HEK293 (cell line): Measurements from ENCODE around the gene METTL1.

Experiments
- CTCF ChIA-PET: fragments of 350-600 bp; formaldehyde crosslinking; extraction: SDS; loops from one replicate; lab custom pipeline; 2021; ENCODE audit warnings: antibody characterized with exemption; lab: Yijun Ruan, JAX
- POLR2A ChIA-PET: fragments of 300-600 bp; formaldehyde crosslinking; extraction: SDS; loops from one replicate; lab custom pipeline; 2020; ENCODE audit warnings: antibody characterized with exemption, inconsistent platforms; lab: Yijun Ruan, JAX
- H3K27ac ChIP-seq: fragments of 200-500 bp; sonication (Bioruptor generic); 2 replicates; pipeline ENCODE4 v1.5.1; 2014; ENCODE audit warnings: low read depth, low read length, control low read depth, inconsistent platforms; ENCODE audit errors: extremely low read depth
- H3K36me3 ChIP-seq, 2 experiments: fragments of 200-500 bp in 1 of 2; sonication (Bioruptor generic) in 1 of 2; 1 replicate in 1 of 2; 2 replicates in 1 of 2; pipeline ENCODE4 v1.5.1; 2014 to 2017; ENCODE audit warnings: inconsistent platforms in 2 of 2, low read length in 2 of 2; ENCODE audit not compliant: control insufficient read depth in 2 of 2, insufficient read depth in 1 of 2
- H3K4me1 ChIP-seq: fragments of 200-500 bp; sonication (Bioruptor generic); 2 replicates; pipeline ENCODE4 v1.5.1; 2014; ENCODE audit warnings: mild to moderate bottlenecking, low read length, inconsistent platforms; ENCODE audit not compliant: control insufficient read depth, insufficient read depth
- H3K4me3 ChIP-seq: 2 replicates; pipeline ENCODE4 v1.5.1; 2011; ENCODE audit warnings: low read depth, mild to moderate bottlenecking, control low read depth, low read length, moderate library complexity
- H3K9me3 ChIP-seq: fragments of 200-500 bp; sonication (Bioruptor generic); 2 replicates; pipeline ENCODE4 v1.5.1; 2014; ENCODE audit warnings: low read depth, low read length, inconsistent platforms; ENCODE audit not compliant: control insufficient read depth, insufficient read depth
- CTCF ChIP-seq: fragments of 450-650 bp; formaldehyde crosslinking; IDR thresholded peaks from 2 replicates; pipeline ENCODE4 v1.5.1; 2016; ENCODE audit warnings: missing biosample characterization, missing genetic modification characterization
- EGR2 ChIP-seq: fragments of 450-650 bp; formaldehyde crosslinking; IDR thresholded peaks from 2 replicates; pipeline ENCODE4 v1.5.1; 2016; ENCODE audit warnings: low read depth, missing biosample characterization, missing genetic modification characterization
- GLI4 ChIP-seq: fragments of 450-650 bp; formaldehyde crosslinking; IDR thresholded peaks from 2 replicates; pipeline ENCODE4 v1.5.1; 2016; ENCODE audit warnings: missing biosample characterization, missing genetic modification characterization
- HOXC10 ChIP-seq: sonication (generic); formaldehyde crosslinking; IDR thresholded peaks from 2 replicates; pipeline ENCODE4 v1.8.1; 2023; ENCODE audit warnings: mild to moderate bottlenecking, missing genetic modification reagents
- KLF1 ChIP-seq: fragments of 450-650 bp; formaldehyde crosslinking; IDR thresholded peaks from 2 replicates; pipeline ENCODE4 v1.5.1; 2016; ENCODE audit warnings: missing biosample characterization, missing genetic modification characterization
- KLF16 ChIP-seq: fragments of 450-650 bp; formaldehyde crosslinking; IDR thresholded peaks from 2 replicates; pipeline ENCODE4 v1.5.1; 2017; ENCODE audit warnings: missing biosample characterization, missing genetic modification characterization
- KLF7 ChIP-seq: fragments of 450-650 bp; formaldehyde crosslinking; IDR thresholded peaks from 2 replicates; pipeline ENCODE4 v1.5.1; 2016; ENCODE audit warnings: missing biosample characterization, missing genetic modification characterization, borderline replicate concordance
- KLF9 ChIP-seq: fragments of 450-650 bp; formaldehyde crosslinking; IDR thresholded peaks from 2 replicates; pipeline ENCODE4 v1.5.1; 2016; ENCODE audit warnings: missing biosample characterization, missing genetic modification characterization, low read depth
- PRDM4 ChIP-seq: fragments of 450-650 bp; formaldehyde crosslinking; IDR thresholded peaks from 2 replicates; pipeline ENCODE4 v1.5.1; 2017; ENCODE audit warnings: missing biosample characterization, missing genetic modification characterization
- PRDM6 ChIP-seq: fragments of 450-650 bp; formaldehyde crosslinking; IDR thresholded peaks from 2 replicates; pipeline ENCODE4 v1.5.1; 2017; ENCODE audit warnings: missing biosample characterization, missing genetic modification characterization
- ZBTB1 ChIP-seq: fragments of 450-650 bp; formaldehyde crosslinking; IDR thresholded peaks from 2 replicates; pipeline ENCODE4 v1.5.1; 2016; ENCODE audit warnings: missing biosample characterization, missing genetic modification characterization
- ZBTB48 ChIP-seq: fragments of 450-650 bp; formaldehyde crosslinking; IDR thresholded peaks from 2 replicates; pipeline ENCODE4 v1.5.1; 2016; ENCODE audit warnings: missing biosample characterization, missing genetic modification characterization
- ZNF423 ChIP-seq: fragments of 450-650 bp; formaldehyde crosslinking; IDR thresholded peaks from 2 replicates; pipeline ENCODE4 v1.5.1; 2016; ENCODE audit warnings: missing biosample characterization, missing genetic modification characterization
- ZNF561 ChIP-seq: fragments of 450-650 bp; IDR thresholded peaks from 2 replicates; pipeline ENCODE4 v1.5.1; 2018; ENCODE audit warnings: missing biosample characterization, missing genetic modification characterization, borderline replicate concordance
- ZNF600 ChIP-seq: fragments of 450-650 bp; formaldehyde crosslinking; IDR thresholded peaks from 2 replicates; pipeline ENCODE4 v1.5.1; 2016; ENCODE audit warnings: missing biosample characterization, missing genetic modification characterization
- TF ChIP-seq, protein P1 (sequence below): fragments of 450-650 bp; formaldehyde crosslinking; IDR thresholded peaks from 2 replicates; pipeline ENCODE4 v1.5.1; 2016; ENCODE audit warnings: missing biosample characterization, missing genetic modification characterization

The METTL1 gene

GRCh38 chr12:57727758-57728395 lies 44.0 kb downstream of the METTL1 start:
- TF ChIP-seq PRDM6 (tag by site-specific recombination), result no peak
- TF ChIP-seq ZNF600 (tag by site-specific recombination), result 0 out of 2 replicates have a peak, but pooled peaks have one; percentile 5
- TF ChIP-seq, all 188 proteins: peak for 1
- Histone ChIP-seq H3K4me3 (no peak overlapping the region), H3K27ac (no peak overlapping the region), H3K9me3 (no peaks in the 10 kb centered on the region), H3K4me1 (no peaks in the 10 kb centered on the region), H3K36me3 (no peaks in the 10 kb centered on the region)
- ChIA-PET POLR2A (no interaction called here), CTCF (interaction anchor here (3.9 kb wide), 1 partner anchor 16 kb away, joined by 22 read pairs; the partner anchor contains the start of gene TSPAN31)

GRCh38 chr12:57726884-57727757 lies 44.8 kb downstream of the METTL1 start:
- Histone ChIP-seq H3K4me3 (peak overlapping the region; percentile 76), H3K36me3 (no peaks in the 10 kb centered on the region; a peak in 1 of 3 replicates), H3K9me3 (no peaks in the 10 kb centered on the region), H3K27ac (peak overlapping the region; percentile 82; the same call in 1 of the 2 replicates), H3K4me1 (no peaks in the 10 kb centered on the region)
- ChIA-PET POLR2A (interaction anchor here (0.6 to 2.2 kb wide), 5 partner anchors 8 to 223 kb away, joined by 3 to 15 read pairs (median 4); partner anchors contain the start of genes ARHGEF25, CDK4 and TSPAN31), CTCF (interaction anchor here (0.6 to 4.6 kb wide), 12 partner anchors 9 to 174 kb away, joined by 3 to 55 read pairs (median 7); partner anchors contain the start of genes OS9 and TSPAN31)
- 0 out of 2 replicates have a peak, but pooled peaks have one; percentile 12 for TF ChIP-seq HOXC10 (CRISPR knock-in tag)
- peak; percentile 18; the same call in 1 of the 2 replicates for TF ChIP-seq ZBTB48 (tag by site-specific recombination)
- TF ChIP-seq, protein P1, sequence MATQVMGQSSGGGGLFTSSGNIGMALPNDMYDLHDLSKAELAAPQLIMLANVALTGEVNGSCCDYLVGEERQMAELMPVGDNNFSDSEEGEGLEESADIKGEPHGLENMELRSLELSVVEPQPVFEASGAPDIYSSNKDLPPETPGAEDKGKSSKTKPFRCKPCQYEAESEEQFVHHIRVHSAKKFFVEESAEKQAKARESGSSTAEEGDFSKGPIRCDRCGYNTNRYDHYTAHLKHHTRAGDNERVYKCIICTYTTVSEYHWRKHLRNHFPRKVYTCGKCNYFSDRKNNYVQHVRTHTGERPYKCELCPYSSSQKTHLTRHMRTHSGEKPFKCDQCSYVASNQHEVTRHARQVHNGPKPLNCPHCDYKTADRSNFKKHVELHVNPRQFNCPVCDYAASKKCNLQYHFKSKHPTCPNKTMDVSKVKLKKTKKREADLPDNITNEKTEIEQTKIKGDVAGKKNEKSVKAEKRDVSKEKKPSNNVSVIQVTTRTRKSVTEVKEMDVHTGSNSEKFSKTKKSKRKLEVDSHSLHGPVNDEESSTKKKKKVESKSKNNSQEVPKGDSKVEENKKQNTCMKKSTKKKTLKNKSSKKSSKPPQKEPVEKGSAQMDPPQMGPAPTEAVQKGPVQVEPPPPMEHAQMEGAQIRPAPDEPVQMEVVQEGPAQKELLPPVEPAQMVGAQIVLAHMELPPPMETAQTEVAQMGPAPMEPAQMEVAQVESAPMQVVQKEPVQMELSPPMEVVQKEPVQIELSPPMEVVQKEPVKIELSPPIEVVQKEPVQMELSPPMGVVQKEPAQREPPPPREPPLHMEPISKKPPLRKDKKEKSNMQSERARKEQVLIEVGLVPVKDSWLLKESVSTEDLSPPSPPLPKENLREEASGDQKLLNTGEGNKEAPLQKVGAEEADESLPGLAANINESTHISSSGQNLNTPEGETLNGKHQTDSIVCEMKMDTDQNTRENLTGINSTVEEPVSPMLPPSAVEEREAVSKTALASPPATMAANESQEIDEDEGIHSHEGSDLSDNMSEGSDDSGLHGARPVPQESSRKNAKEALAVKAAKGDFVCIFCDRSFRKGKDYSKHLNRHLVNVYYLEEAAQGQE (tag by site-specific recombination), result peak; percentile 81
- TF ChIP-seq KLF16 (tag by site-specific recombination), result no peak
- TF ChIP-seq GLI4 (tag by site-specific recombination), result no peak
- peak; percentile 77 for TF ChIP-seq ZNF600 (tag by site-specific recombination)

GRCh38 chr12:57726151-57726883 lies 45.6 kb downstream of the METTL1 start:
- Histone ChIP-seq H3K27ac (peak overlapping the region; percentile 82), H3K4me3 (peak overlapping the region; percentile 76), H3K9me3 (no peaks in the 10 kb centered on the region), H3K36me3 (peaks cover 3 to 6% of the 10 kb centered on the region in 2 experiments; a peak in 2 of 3 replicates), H3K4me1 (no peaks in the 10 kb centered on the region)
- POLR2A ChIA-PET, result interaction anchor here (0.6 to 2.2 kb wide), 8 partner anchors 8 to 222 kb away, joined by 3 to 15 read pairs (median 4); partner anchors contain the start of genes ARHGEF25, CDK4, EEF1AKMT3 and METTL1
- CTCF ChIA-PET, result interaction anchor here (0.6 to 4.6 kb wide), 22 partner anchors 10 to 1035 kb away, joined by 3 to 55 read pairs (median 6); partner anchors contain the start of genes ARHGEF25, OS9, TSFM and TSPAN31
- TF ChIP-seq ZNF561 (tag by site-specific recombination) (peak; percentile 81; the same call in 1 of the 2 replicates), KLF1 (tag by site-specific recombination) (peak; percentile 95), ZNF423 (peak; percentile 84), HOXC10 (CRISPR knock-in tag) (0 out of 2 replicates have a peak, but pooled peaks have one; percentile 30), EGR2 (tag by site-specific recombination) (peak; percentile 97), ZBTB1 (tag by site-specific recombination) (no peak), KLF9 (tag by site-specific recombination) (peak; percentile 98), PRDM4 (tag by site-specific recombination) (peak; percentile 56), KLF7 (tag by site-specific recombination) (peak; percentile 96; the same call in 1 of the 2 replicates), CTCF (tag by site-specific recombination) (peak; percentile 88)
